Measurements from ENCODE around the gene APOM.

GRCh38 chr6:31697555-31697954 lies 41.9 kb downstream of the APOM start:
- no peak for TF ChIP-seq FOXM1 (IDR thresholded peaks at IDR 0.05; ENCODE audit: borderline replicate concordance)
- no peak for TF ChIP-seq LEF1 (IDR thresholded peaks at IDR 0.05; ENCODE audit: borderline replicate concordance)
- TF ChIP-seq L3MBTL2 (conservative IDR thresholded peaks at IDR 0.05), result no peak
- TF ChIP-seq SP1 (IDR thresholded peaks at IDR 0.05), result no peak
- no peak for TF ChIP-seq FOXK2 (IDR thresholded peaks at IDR 0.05)
- no peak for TF ChIP-seq ARNT (IDR thresholded peaks at IDR 0.05)
- no peak for TF ChIP-seq ZNF384 (IDR thresholded peaks at IDR 0.05)
- TF ChIP-seq FOXA1 (IDR thresholded peaks at IDR 0.05), result no peak
- no peak for TF ChIP-seq SUZ12 (IDR thresholded peaks at IDR 0.05)
- no peak for TF ChIP-seq TARDBP (IDR thresholded peaks at IDR 0.05)
- no peak for TF ChIP-seq NFRKB (IDR thresholded peaks at IDR 0.05)
- TF ChIP-seq HDGF (IDR thresholded peaks at IDR 0.05; ENCODE audit: borderline replicate concordance), result no peak
- no peak for TF ChIP-seq ELF4 (IDR thresholded peaks at IDR 0.05)
- no peak for TF ChIP-seq BHLHE40 (IDR thresholded peaks at IDR 0.05; ENCODE audit: borderline replicate concordance)
